GM23338 (cell line): Measurements from ENCODE around the gene EGFR. TPM values are rescaled to one million over a fixed set of nuclear protein-coding genes. Genes with fewer than 3 reads are reported as not detected.

Experiments used
- ATAC-seq: fragments of 200-7000 bp; cut with Tn5 transposase; 3 replicates; pipeline ENCODE4 v1.9.1; 2020
- DNase-seq: peaks from one replicate; pipeline ENCODE4 v3.0.0-alpha.2; 2015; ENCODE audit warnings: low spot score
- H2AFZ ChIP-seq: fragments of 200-600 bp; sonication (generic); 2 replicates; pipeline ENCODE4 v1.8.0; 2016; ENCODE audit warnings: antibody characterized with exemption, mild to moderate bottlenecking, moderate library complexity
- H3F3A ChIP-seq: fragments of 200-600 bp; sonication (generic); replicated peaks from 2 replicates; pipeline ENCODE4 v1.8.0; 2017; ENCODE audit warnings: antibody characterized with exemption, mixed run types, low read depth
- H3K27ac ChIP-seq: fragments of 200-600 bp; sonication (generic); 2 replicates; pipeline ENCODE4 v1.6.1; 2016; ENCODE audit warnings: low read depth
- H3K27me3 ChIP-seq: fragments of 200-600 bp; sonication (generic); 2 replicates; pipeline ENCODE4 v1.8.0; 2016; ENCODE audit warnings: mild to moderate bottlenecking, mixed run types, moderate library complexity; ENCODE audit not compliant: insufficient read depth
- H3K36me3 ChIP-seq: fragments of 200-600 bp; sonication (generic); 2 replicates; pipeline ENCODE4 v1.8.0; 2016; ENCODE audit warnings: mild to moderate bottlenecking; ENCODE audit not compliant: insufficient read depth
- H3K4me1 ChIP-seq: fragments of 200-600 bp; sonication (generic); 2 replicates; pipeline ENCODE4 v1.8.0; 2016; ENCODE audit warnings: mild to moderate bottlenecking, moderate library complexity; ENCODE audit not compliant: insufficient read depth
- H3K4me2 ChIP-seq: fragments of 200-600 bp; sonication (generic); 2 replicates; pipeline ENCODE4 v1.7.1; 2017; ENCODE audit warnings: mixed run types
- H3K4me3 ChIP-seq: fragments of 200-600 bp; sonication (generic); 2 replicates; pipeline ENCODE4 v1.6.1; 2016; ENCODE audit warnings: mixed run types
- H3K79me2 ChIP-seq: fragments of 200-600 bp; sonication (generic); replicated peaks from 2 replicates; pipeline ENCODE4 v1.8.0; 2017; ENCODE audit warnings: mild to moderate bottlenecking; ENCODE audit not compliant: insufficient read depth
- H3K9me2 ChIP-seq: fragments of 200-600 bp; sonication (generic); 2 replicates; pipeline ENCODE4 v1.8.0; 2017; ENCODE audit not compliant: insufficient read depth
- H4K20me1 ChIP-seq: fragments of 200-600 bp; sonication (generic); replicated peaks from 2 replicates; pipeline ENCODE4 v1.8.0; 2017; ENCODE audit warnings: mild to moderate bottlenecking; ENCODE audit not compliant: insufficient read depth
- H3K27ac Mint-ChIP-seq: 2 replicates; pipeline ENCODE4 v1.8.0; 2020; ENCODE audit warnings: inconsistent platforms, mild to moderate bottlenecking, moderate library complexity, mixed read lengths
- H3K27me3 Mint-ChIP-seq: 3 replicates; pipeline ENCODE4 v1.8.0; 2022; ENCODE audit warnings: low read depth, mild to moderate bottlenecking, moderate library complexity, mixed read lengths, inconsistent platforms; ENCODE audit not compliant: insufficient read depth, poor library complexity
- H3K36me3 Mint-ChIP-seq: 3 replicates; pipeline ENCODE4 v1.8.0; 2021; ENCODE audit warnings: low read depth, mild to moderate bottlenecking, inconsistent platforms, moderate library complexity, mixed read lengths
- H3K4me1 Mint-ChIP-seq: 3 replicates; pipeline ENCODE4 v1.8.0; 2020; ENCODE audit warnings: mild to moderate bottlenecking, inconsistent platforms, mixed read lengths
- H3K4me3 Mint-ChIP-seq: 3 replicates; pipeline ENCODE4 v1.8.0; 2021; ENCODE audit warnings: moderate library complexity, mild to moderate bottlenecking, inconsistent platforms, mixed read lengths
- H3K9me3 Mint-ChIP-seq: 3 replicates; pipeline ENCODE4 v1.8.0; 2020; ENCODE audit warnings: moderate library complexity, mild to moderate bottlenecking, inconsistent platforms, mixed read lengths
- CREB1 ChIP-seq: fragments of 250-450 bp; sonication (Bioruptor Pico); IDR thresholded peaks from 2 replicates; pipeline ENCODE4 v1.5.0; 2020; ENCODE audit warnings: low read depth, mild to moderate bottlenecking, moderate library complexity
- CTCF ChIP-seq, 2 experiments: fragments of 200-600 bp in 1 of 2; sonication (generic) in 1 of 2; conservative IDR thresholded peaks; 2 replicates each; pipeline versions ENCODE4 v1.5.1 to v1.6.1; 2016 to 2017; ENCODE audit warnings: antibody characterized with exemption in 2 of 2, low read depth in 2 of 2, mild to moderate bottlenecking in 2 of 2, moderate library complexity in 1 of 2
- ETS1 ChIP-seq: IDR thresholded peaks from 2 replicates; pipeline ENCODE4 v1.6.1; 2016; ENCODE audit warnings: antibody characterized with exemption
- EZH2 ChIP-seq: fragments of 200-600 bp; sonication (generic); IDR thresholded peaks from one replicate; pipeline ENCODE4 v1.8.0; 2017; ENCODE audit warnings: antibody characterized with exemption, mild to moderate bottlenecking, low read depth; ENCODE audit not compliant: unreplicated experiment
- EZH2phosphoT487 ChIP-seq: fragments of 200-600 bp; sonication (generic); IDR thresholded peaks from one replicate; pipeline ENCODE4 v1.8.1; 2018; ENCODE audit warnings: antibody characterized with exemption; ENCODE audit not compliant: unreplicated experiment
- NANOG ChIP-seq: IDR thresholded peaks from 2 replicates; pipeline ENCODE4 v1.6.1; 2016; ENCODE audit warnings: antibody characterized with exemption, borderline replicate concordance
- POLR2AphosphoS5 ChIP-seq: IDR thresholded peaks from 2 replicates; pipeline ENCODE4 v1.6.1; 2016; ENCODE audit warnings: antibody characterized with exemption, low read depth
- REST ChIP-seq: IDR thresholded peaks from one replicate; pipeline ENCODE4 v1.6.1; 2018; ENCODE audit warnings: antibody characterized with exemption; ENCODE audit not compliant: unreplicated experiment
- STAT1 ChIP-seq: IDR thresholded peaks from one replicate; pipeline ENCODE4 v1.6.1; 2016; ENCODE audit warnings: antibody characterized with exemption; ENCODE audit not compliant: unreplicated experiment
- ZNF114 ChIP-seq: fragments of 250-450 bp; sonication (Bioruptor Pico); IDR thresholded peaks from 2 replicates; pipeline ENCODE4 v1.5.0; 2020; ENCODE audit warnings: mild to moderate bottlenecking, moderate library complexity
- ZNF331 ChIP-seq: fragments of 250-450 bp; sonication (Bioruptor Pico); IDR thresholded peaks from 2 replicates; pipeline ENCODE4 v1.5.0; 2020; ENCODE audit warnings: low read depth, mild to moderate bottlenecking, moderate library complexity
- polyA plus RNA-seq: library from polyadenylated mRNA; unstranded; fragments of >200 nt; fragmentation: Nextera tagmentation; extraction: Ambion mirVana; gene quantifications from 2 replicates; pipeline ENCODE4 v1.2.1, GENCODE V29; 2016
- total RNA-seq: library from RNA; depleted of rRNA; stranded (reverse); fragments of >200 nt; shearing (Covaris generic); gene quantifications from 2 replicates; pipeline ENCODE4 v1.2.3, GENCODE V29; 2014

EGFR gene
- total and polyA plus RNA-seq, 2 experiments from 2014 or later, result 1.5 to 4.5 TPM

- no peak for TF ChIP-seq REST
- TF ChIP-seq EZH2, result no peak
- TF ChIP-seq NANOG, result no peak
- TF ChIP-seq STAT1, result no peak
- TF ChIP-seq ZNF114 (CRISPR knock-in tag), result no peak
- no peak for TF ChIP-seq ETS1
- TF ChIP-seq ZNF331 (CRISPR knock-in tag), result no peak
- no peak for TF ChIP-seq POLR2AphosphoS5
- no peak for TF ChIP-seq CREB1 (CRISPR knock-in tag)
Measured at GRCh38 chr7:55026086-55026790, 7.4 kb downstream of the EGFR start (continued).

DNA sequence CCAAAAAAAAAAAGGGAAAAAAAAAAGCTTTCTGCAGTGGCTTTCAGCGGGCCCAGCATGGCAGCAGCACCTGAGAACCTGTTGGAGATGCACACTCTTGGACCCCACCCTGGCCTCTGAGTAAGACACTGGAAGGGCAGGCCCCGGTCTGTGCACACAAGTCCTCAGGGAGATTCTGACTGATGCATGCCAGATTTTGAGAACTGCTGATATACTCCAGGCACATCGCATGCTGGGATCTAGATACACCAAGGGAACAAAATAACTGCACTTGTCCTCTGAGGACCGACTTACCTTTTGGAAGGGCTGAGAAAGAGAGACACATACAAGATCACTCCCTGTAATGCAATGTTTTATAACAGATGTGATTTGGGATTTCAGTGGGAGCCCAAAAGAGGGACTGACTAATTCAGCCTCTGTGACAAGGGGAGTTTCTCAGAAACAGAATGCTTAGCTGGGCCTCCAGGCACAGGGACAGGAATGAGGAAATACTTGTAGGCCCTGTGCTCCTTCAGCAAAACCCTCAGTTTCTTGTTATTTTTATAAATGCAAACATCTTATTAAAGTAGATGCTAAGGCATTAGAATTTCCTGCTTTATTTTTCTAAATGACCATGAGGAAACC is 8.2 kb downstream of the EGFR start:
- H3K9me2 ChIP-seq, result no peaks in the 10 kb centered on the region
- no peak overlapping the region for H3K27ac Mint-ChIP-seq
- H4K20me1 ChIP-seq, result no peaks in the 10 kb centered on the region
- no peak overlapping the region for H3K4me2 ChIP-seq
- H3K4me1 ChIP-seq, result no peaks in the 10 kb centered on the region
- no peak overlapping the region for H3K4me3 Mint-ChIP-seq
- H3K27me3 ChIP-seq, result peaks cover 5% of the 10 kb centered on the region; the same call in 1 of the 2 replicates
- H3K79me2 ChIP-seq, result no peaks in the 10 kb centered on the region
- H3K27ac ChIP-seq, result no peak overlapping the region
- no peaks in the 10 kb centered on the region for H3F3A ChIP-seq
- no peaks in the 10 kb centered on the region for H3K36me3 Mint-ChIP-seq
- H3K9me3 Mint-ChIP-seq, result no peaks in the 10 kb centered on the region
- H3K27me3 Mint-ChIP-seq, result peaks cover 2% of the 10 kb centered on the region
- no peak overlapping the region for H3K4me3 ChIP-seq
- H2AFZ ChIP-seq, result no peak overlapping the region
- no peak for ATAC-seq
- DNase-seq, result no peak
- no peaks in the 10 kb centered on the region for H3K4me1 Mint-ChIP-seq
- no peaks in the 10 kb centered on the region for H3K36me3 ChIP-seq
- TF ChIP-seq ETS1 (no peak), NANOG (no peak), EZH2 (no peak), ZNF331 (CRISPR knock-in tag) (no peak), EZH2phosphoT487 (no peak), CTCF (conservative IDR thresholded peaks at IDR 0.05; ENCODE audit: low read depth in 2 of 2) (no peak)
